ENCODE results near the gene NPAS2.

The NPAS2 gene

DNA sequence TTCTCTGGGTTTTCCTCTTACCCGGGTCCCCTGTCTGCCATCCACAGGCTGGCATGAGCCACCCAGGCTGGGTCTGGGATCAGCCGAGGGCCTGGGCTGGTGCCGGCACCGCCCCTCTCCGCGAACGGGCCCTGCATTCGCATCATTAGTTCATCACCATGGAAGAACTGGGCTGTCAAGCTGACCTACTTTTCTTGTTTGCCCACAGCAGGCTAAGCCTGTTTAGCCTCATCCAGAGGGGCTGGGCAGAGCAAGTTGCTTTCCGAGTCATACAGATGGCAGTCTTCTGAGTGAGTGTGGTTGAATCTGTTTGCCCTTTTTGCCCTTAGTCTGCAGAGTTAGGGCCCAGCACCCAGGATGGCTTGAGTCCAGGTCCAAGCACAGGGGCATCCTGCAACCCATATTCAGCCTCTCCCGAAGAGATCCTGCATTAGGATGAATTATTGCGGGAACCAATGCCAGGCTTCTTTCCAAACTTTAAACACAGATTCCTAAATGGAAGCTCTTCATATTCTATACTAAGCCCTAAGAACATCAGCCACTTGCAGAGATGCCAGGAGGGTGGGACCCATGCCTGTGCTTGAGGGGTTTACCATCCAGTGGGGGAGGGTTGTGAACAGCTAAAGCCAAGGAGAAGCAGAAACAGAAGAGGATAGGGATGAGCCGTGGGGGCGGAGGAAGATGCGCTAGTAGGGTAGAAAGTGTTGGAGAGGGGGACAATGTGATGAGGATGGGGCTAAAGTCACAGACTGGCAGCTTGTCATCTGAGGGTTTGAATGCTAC is 68.0 kb downstream of the NPAS2 start:
- DNase-seq: no peak

GRCh38 chr2:100888601-100889000 is 68.7 kb downstream of the NPAS2 start:
- no peak for DNase-seq

- DNase-seq: no peak
Observed at GRCh38 chr2:100889286-100889685, 69.3 kb downstream of the NPAS2 start.

DNA sequence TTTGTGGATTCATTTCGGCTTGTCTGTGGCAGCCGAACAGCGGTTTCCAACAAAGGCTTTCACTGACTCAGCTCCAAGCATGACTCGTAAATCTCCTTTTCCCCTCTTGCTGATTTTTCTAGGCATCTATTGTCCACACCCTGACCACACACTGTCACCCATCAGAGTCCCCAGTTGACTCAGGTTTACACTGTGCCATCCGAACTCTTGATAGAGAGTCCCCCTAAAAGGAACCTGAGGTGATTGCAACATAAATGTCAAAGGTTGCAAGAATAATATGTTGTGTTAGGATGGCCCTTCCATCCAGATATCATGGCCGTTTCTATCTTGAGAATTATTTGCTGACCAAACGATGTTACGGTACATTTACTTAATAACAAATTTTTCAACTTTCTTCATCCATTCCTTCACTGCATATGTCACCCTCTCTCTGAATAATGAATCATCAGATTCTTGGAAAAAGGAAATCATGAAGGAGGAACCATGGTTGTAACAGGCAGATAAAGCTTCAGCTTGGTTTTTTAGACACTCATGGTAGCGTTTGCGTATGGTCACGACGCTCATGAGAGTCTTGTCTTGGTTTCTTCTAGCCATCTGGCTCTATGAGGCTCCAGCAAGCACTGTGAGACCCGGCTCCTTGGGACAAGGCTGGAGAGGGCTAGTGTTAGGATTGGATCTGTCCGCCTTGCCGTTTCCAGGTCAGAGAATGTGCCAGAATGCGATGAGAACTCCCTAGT is 72.1 kb downstream of the NPAS2 start:
- no peak for DNase-seq

DNA sequence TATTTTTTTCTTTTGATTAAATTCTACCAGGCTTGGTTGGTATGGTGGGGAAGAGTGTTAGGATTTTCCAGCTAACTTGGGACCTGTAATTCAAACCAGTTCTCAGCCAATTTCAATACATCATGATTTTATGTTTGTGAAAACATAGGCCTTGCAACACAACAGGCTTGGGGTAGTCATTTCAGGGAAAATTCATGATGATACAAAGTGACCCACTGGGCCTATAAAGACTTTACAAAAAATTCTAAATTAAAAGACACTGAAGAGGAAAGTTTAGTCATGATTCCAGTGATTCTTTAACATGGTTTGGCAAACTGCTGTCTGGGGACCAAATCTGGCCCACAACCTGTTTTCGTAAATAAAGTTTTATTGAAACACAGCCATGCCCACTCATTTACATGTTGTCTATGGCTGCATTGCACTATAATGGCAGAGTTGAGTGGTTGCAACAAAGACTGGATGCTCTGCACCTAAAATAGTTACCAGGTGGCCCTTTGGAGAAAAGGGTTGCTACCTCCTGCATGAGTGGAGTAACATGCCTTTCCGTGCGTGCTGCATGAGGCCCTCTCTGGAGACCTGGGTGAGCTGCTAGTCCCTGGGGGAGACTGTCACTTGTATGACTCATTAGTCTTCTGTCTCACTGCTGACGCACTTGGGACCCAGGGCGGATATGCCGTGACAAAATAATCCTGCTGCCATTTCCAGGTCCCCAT is 73.6 kb downstream of the NPAS2 start:
- no peak for DNase-seq

GRCh38 chr2:100894105-100894795 is 74.3 kb downstream of the NPAS2 start:
- no peak for DNase-seq

GRCh38 chr2:100894796-100895156 is 74.8 kb downstream of the NPAS2 start:
- no peak for DNase-seq

DNA sequence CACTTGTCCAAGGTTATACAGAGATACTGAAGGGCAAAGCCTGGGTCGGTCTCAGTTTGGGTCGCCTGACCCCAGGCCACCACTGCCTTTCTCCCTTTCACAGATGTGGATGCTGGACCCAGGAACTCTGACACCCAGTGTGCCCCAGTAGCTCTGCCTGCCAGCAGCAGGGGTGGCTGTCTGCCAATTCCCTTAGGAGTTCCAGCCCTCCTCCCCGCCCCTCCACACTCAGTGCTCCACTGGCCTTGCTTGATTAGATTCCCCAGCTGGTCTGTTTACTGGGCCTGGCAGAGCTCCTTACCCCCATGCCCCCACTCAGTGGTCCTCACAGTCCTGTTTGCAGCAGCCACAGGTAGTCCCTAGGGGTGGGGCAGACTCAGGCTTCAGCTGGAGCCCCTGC is 75.5 kb downstream of the NPAS2 start:
- DNase-seq: peak; percentile 1

- no peak for DNase-seq
Observed at GRCh38 chr2:100895934-100896685, 76.2 kb downstream of the NPAS2 start.

DNA sequence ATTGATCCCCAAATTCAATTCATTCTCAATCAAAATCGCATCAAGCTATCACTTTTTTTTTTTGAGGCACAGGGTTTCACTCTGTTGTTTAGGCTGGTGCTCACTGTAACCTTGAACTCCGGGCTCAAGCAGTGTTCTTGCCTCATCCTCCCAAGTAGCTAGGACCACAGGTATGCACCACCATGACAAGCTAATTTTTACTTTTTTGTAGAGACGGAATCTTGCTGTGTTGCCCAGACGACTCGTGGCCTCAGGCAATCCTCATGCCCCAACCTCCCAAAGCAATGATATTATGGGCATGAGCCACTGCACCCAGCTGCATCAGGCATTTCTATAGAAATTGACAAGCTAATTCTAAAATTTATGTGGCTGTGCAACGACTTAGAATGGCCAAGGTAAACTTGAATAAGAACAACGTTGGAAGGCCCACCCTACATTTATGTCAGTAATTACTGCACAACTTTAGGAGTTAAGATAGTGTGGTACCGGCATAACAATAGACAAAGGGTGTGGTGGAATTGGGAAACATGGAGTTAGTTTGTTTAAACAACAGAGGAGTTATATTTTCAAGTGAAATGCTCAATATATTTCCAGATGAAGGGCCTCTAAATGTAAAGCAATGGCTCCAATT is 78.2 kb downstream of the NPAS2 start:
- DNase-seq: no peak

DNA sequence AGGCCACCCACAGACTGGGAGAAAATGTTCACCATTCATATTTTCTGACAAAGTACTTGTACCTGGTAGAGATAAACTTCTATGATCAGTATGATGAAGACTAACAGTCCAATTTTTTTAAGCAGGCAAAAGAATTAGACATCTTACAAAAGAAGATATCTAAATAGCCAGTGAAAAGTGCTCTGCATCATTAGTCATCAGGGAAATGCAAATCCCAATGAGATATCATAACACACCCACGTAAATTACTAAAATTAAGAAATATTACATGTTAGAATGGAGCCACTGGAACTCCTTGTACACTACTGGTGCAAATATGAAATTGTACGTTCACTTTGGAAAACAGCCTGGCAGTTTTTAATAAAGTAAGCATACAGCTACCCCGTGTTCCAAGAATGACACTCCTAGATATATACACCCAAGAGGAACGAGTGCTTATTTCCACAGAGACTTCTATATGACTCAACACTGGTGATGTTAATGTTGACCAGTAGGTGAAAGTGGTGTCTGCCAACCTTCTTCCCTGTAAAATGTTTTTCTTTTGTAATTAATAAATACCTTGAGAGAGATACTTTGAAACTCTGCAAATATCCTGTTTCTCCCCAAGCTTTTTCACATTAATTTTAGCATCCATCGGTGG is 80.3 kb downstream of the NPAS2 start:
- DNase-seq: no peak

DNA sequence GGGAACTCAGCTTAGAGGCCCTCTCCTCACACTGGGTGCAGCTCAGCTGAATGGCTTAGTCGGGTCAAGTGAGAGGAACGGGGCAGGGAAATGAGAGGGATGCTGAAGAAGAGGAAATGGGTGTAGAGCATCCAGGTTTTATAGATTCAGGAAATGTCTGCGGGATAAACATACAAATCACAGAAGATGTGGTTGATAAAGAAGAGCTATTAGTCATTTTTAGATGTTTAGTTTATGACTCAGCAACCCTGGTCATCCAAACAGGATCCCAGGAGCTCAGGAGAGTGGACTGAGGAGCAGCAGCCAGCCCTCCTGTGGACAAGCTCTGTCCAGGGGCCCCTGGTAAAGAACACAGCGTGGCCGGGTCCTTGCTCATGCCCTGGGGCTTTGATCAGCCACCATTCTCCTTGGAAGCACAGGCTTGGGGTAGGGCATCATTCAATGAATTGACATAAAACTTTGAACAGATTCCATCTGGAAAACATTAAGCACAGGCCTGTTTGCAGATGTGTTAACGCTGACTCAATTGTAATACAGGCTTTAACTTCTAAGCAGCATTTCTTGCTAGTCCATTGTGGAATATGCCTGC is 83.0 kb downstream of the NPAS2 start:
- DNase-seq: no peak

DNA sequence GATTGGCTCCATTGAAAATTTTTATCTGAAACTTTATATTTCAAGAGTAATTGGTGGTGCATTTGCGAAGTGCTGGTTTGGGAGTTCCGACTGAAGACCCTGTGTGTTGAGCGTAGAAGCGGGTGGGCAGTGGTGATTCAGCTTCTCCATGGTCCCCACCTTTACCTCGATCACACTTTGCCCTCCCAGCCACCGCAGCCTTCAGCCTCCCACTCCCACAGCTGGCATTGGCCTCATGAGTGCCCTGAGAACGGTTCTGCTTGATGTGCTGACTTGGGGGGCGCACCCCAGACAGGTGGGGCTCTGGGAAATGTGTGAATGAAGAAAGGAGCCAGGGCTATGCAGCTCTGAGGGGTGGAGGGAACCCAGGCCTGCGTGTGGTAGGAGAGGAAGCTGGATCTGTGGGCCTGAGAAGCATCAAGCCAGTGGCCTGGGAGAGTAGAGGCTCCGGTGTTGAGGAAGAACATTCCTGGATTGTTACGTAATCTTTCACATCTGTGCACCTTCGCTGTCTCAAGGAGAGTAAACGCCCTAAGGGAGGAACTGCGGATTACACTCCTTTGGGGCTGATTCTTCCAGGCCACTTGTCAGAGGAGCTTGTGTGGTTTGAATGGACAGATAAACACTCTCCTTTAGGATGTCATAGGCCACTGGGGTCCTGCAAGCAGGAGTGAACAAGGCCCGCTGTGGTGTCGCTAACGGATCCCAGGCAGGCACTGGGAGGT is 83.8 kb downstream of the NPAS2 start:
- DNase-seq: no peak

DNA sequence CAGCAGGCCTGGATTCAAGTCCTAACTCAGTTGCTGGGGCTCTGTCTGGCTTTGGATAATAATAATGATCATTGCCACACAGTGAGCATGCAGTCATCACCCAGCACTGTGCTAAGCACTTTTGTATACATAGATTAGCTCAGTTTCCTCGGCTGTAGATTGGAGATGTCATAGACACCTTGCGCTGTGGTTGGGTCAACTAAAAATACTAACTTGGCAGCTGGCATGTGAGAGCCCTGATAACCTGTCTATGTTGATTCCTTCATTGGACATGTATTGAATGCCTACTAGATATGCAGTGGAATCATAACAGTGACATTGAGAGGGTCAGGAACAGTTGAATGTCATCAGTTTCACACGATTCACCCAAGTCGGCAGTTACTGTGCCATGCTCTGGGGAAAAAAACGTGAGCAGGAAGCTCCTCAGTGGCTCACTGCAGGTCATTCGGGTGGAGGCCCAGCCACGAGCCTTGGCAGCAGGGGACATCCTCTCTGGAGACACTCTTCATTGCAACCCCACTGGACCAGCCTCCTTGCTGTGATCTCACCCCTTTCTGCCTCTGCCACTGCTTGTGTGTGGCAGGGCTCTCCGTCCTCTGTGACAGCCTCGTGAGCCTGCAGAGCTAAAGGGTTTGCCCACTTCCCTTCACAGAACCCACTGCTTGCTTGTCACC is 85.3 kb downstream of the NPAS2 start:
- DNase-seq: no peak

DNA sequence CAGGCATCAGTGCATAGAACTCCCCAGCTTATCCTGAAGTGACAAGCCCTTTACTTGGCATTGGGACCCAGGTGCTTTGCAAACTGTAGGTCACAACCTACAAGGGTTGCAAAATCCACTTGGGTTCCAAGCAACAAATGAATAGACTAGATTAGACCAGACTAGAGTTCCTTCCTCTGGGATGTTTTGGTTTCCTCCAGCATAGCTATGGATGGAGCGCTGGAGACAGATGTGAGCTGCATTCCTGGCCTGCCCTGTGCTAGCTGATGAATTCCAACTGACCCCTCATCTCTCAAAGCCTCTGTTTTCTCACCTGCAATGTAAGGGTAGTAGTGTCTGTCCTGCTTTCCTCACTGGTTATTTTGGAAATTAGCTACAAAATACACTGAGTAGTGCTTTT is 86.2 kb downstream of the NPAS2 start:
- DNase-seq: no peak

GRCh38 chr2:100906679-100907078 is 86.7 kb downstream of the NPAS2 start:
- DNase-seq: no peak

- DNase-seq: no peak
Observed at GRCh38 chr2:100907832-100908231, 87.9 kb downstream of the NPAS2 start.

- no peak for DNase-seq
Observed at GRCh38 chr2:100909534-100910081, 89.7 kb downstream of the NPAS2 start.

GRCh38 chr2:100910111-100910510 is 90.2 kb downstream of the NPAS2 start:
- DNase-seq: no peak

- no peak for DNase-seq
Observed at GRCh38 chr2:100919316-100919715, 99.4 kb downstream of the NPAS2 start.
